ENCODE results near the gene TMEM119.
"Not testable (repeated sequence)": the region's sequence is repeated elsewhere in the genome, so short reads cannot be mapped to it uniquely, and the experiment has no call there.

Gene TMEM119

GRCh38 chr12:108563136-108563803 is 34.6 kb downstream of the TMEM119 start:
- peak; percentile 91 for DNase-seq

GRCh38 chr12:108562348-108563135 is 35.3 kb downstream of the TMEM119 start, which contains the start of gene ISCU:
ISCU (plus strand) TSS chr12:108562596; CDS start chr12:108562623, 27 bp downstream.
- DNase-seq = peak; percentile 99

GRCh38 chr12:108561852-108562347 is 36.0 kb downstream of the TMEM119 start:
- DNase-seq = no peak

GRCh38 chr12:108560752-108561719 is 36.8 kb downstream of the TMEM119 start, which contains the start of gene SART3:
SART3 (minus strand) TSS chr12:108561173; CDS start chr12:108561154, 19 bp downstream.
- peak; percentile 82 for DNase-seq

GRCh38 chr12:108560321-108560721 is 37.6 kb downstream of the TMEM119 start:
- DNase-seq = no peak

GRCh38 chr12:108559748-108560147 is 38.1 kb downstream of the TMEM119 start:
- no peak for DNase-seq

- no peak for DNase-seq
These were observed 38.8 kb downstream of the TMEM119 start for GRCh38 chr12:108559007-108559655.

GRCh38 chr12:108555383-108555782 is 42.5 kb downstream of the TMEM119 start:
- DNase-seq = not testable (repeated sequence)

GRCh38 chr12:108553799-108554198 is 44.1 kb downstream of the TMEM119 start:
- no peak for DNase-seq

GRCh38 chr12:108551535-108551934 is 46.3 kb downstream of the TMEM119 start:
- no peak for DNase-seq

GRCh38 chr12:108548954-108549521 is 48.8 kb downstream of the TMEM119 start:
- DNase-seq = no peak

- DNase-seq = no peak
These were observed 50.2 kb downstream of the TMEM119 start for GRCh38 chr12:108547686-108548085.

GRCh38 chr12:108543652-108544051 is 54.2 kb downstream of the TMEM119 start:
- DNase-seq = no peak

GRCh38 chr12:108542320-108542719 is 55.6 kb downstream of the TMEM119 start:
- no peak for DNase-seq

Measured in CD4-positive, alpha-beta T cell treated with Interleukin-6 for 4 hours (primary cell).